GM12878 (cell line): Measurements from ENCODE around the gene ANP32A. TPM values are rescaled to one million over a fixed set of nuclear protein-coding genes. Genes with fewer than 3 reads are reported as not detected.

ENCODE experiments used
- ATAC-seq: fragments of 200-7000 bp; cut with Tn5 transposase; 3 replicates; pipeline ENCODE4 v1.9.1; 2020; ENCODE audit warnings: mild to moderate bottlenecking, moderate library complexity
- BruUV-seq: library from RNA; stranded (reverse); fragments of 400-500 nt; replicated peaks from 2 replicates; lab custom pipeline; 2021; lab: Mats Ljungman, UMichigan
- CTCF ChIA-PET: fragments of 300-600 bp; sonication (Branson Sonifier 250); formaldehyde crosslinking; extraction: SDS; loops from one replicate; lab custom pipeline; 2021; ENCODE audit warnings: inconsistent platforms; lab: Yijun Ruan, JAX
- POLR2A ChIA-PET: fragments of 350-600 bp; formaldehyde crosslinking; extraction: SDS; loops from one replicate; lab custom pipeline; 2021; ENCODE audit warnings: inconsistent platforms; lab: Charles Lee
- RAD21 ChIA-PET: fragments of 300-600 bp; sonication (Branson Sonifier 250); formaldehyde crosslinking; loops from one replicate; lab custom pipeline; 2023; ENCODE audit warnings: antibody characterized with exemption; ENCODE audit not compliant: unreplicated experiment; lab: Charles Lee
- SMC1A ChIA-PET: fragments of 300-600 bp; sonication (Branson Sonifier 250); formaldehyde crosslinking; loops from one replicate; lab custom pipeline; 2023; ENCODE audit not compliant: unreplicated experiment, uncharacterized antibody; lab: Charles Lee
- DNase-seq: peaks from one replicate; pipeline ENCODE4 v3.0.0-alpha.2; 2011; ENCODE audit warnings: low read depth, low spot score
- FAIRE-seq: peaks from 3 replicates; lab custom pipeline; 2011; peaks lifted over from hg19 to GRCh38; lab: Jason Lieb, UNC
- H2AFZ ChIP-seq: 2 replicates; pipeline ENCODE4 v1.6.0; 2011; ENCODE audit warnings: low read depth, low read length, control low read depth; ENCODE audit not compliant: control insufficient read depth
- H3K27ac ChIP-seq: 2 replicates; pipeline ENCODE4 v1.5.1; 2011; ENCODE audit warnings: control low read depth; ENCODE audit not compliant: control insufficient read depth, insufficient read depth
- H3K27me3 ChIP-seq, 2 experiments: replicated peaks in 1 of 2; 2 replicates each; pipeline versions ENCODE4 v1.6.0 to v1.6.1; 2011; ENCODE audit warnings: low read length in 1 of 2; ENCODE audit not compliant: control insufficient read depth in 2 of 2, insufficient read depth in 2 of 2
- H3K36me3 ChIP-seq, 2 experiments: 2 replicates each; pipeline ENCODE4 v1.5.1; 2011; ENCODE audit warnings: low read length in 1 of 2; ENCODE audit not compliant: control insufficient read depth in 2 of 2, insufficient read depth in 2 of 2
- H3K4me1 ChIP-seq: 2 replicates; pipeline ENCODE4 v1.6.1; 2011; ENCODE audit warnings: mild to moderate bottlenecking, low read length, moderate library complexity, mixed read lengths; ENCODE audit not compliant: control insufficient read depth, insufficient read depth
- H3K4me2 ChIP-seq: 2 replicates; pipeline ENCODE4 v1.6.0; 2011; ENCODE audit warnings: control low read depth; ENCODE audit not compliant: control insufficient read depth, insufficient read depth
- H3K4me3 ChIP-seq: fragments of 200-600 bp; sonication (generic); 2 replicates; pipeline ENCODE4 v1.5.1; 2016
- H3K79me2 ChIP-seq: 2 replicates; pipeline ENCODE4 v1.6.0; 2011; ENCODE audit warnings: low read length; ENCODE audit not compliant: control insufficient read depth, insufficient read depth
- H3K9ac ChIP-seq: 2 replicates; pipeline ENCODE4 v1.8.0; 2011; ENCODE audit warnings: low read length, control low read depth, mixed read lengths; ENCODE audit not compliant: control insufficient read depth, insufficient read depth
- H3K9me3 ChIP-seq: replicated peaks from 3 replicates; pipeline ENCODE4 v1.5.1; 2011; ENCODE audit warnings: mild to moderate bottlenecking, low read length; ENCODE audit not compliant: control insufficient read depth, insufficient read depth
- H4K20me1 ChIP-seq: 2 replicates; pipeline ENCODE4 v1.6.0; 2011; ENCODE audit not compliant: control insufficient read depth, insufficient read depth
- CREB1 ChIP-seq: IDR thresholded peaks from 2 replicates; pipeline ENCODE4 v1.6.1; 2012; ENCODE audit warnings: low read depth, mild to moderate bottlenecking, inconsistent platforms
- FOXM1 ChIP-seq: IDR thresholded peaks from 2 replicates; pipeline ENCODE4 v1.6.1; 2012; ENCODE audit warnings: low read depth, mild to moderate bottlenecking, inconsistent platforms, low read length, moderate library complexity
- GATAD2B ChIP-seq: fragments of 450-650 bp; conservative IDR thresholded peaks from 2 replicates; pipeline ENCODE4 v1.6.1; 2017; ENCODE audit warnings: low read depth, mild to moderate bottlenecking, moderate library complexity
- MEF2A ChIP-seq: IDR thresholded peaks from 2 replicates; pipeline ENCODE4 v1.6.1; 2011; ENCODE audit warnings: low read depth, mild to moderate bottlenecking, low read length, moderate library complexity; ENCODE audit not compliant: insufficient read depth
- NFIC ChIP-seq: IDR thresholded peaks from 2 replicates; pipeline ENCODE4 v1.6.1; 2012; ENCODE audit warnings: low read depth, mild to moderate bottlenecking, inconsistent platforms, low read length, moderate library complexity
- NFYB ChIP-seq: IDR thresholded peaks from 2 replicates; pipeline ENCODE4 v1.6.1; 2011; ENCODE audit warnings: low read depth, mild to moderate bottlenecking, low read length, improper control_type of control experiment, moderate library complexity; ENCODE audit not compliant: insufficient read depth
- PML ChIP-seq: IDR thresholded peaks from 2 replicates; pipeline ENCODE4 v1.6.1; 2012; ENCODE audit warnings: low read length, inconsistent platforms
- SMAD5 ChIP-seq: IDR thresholded peaks from 2 replicates; pipeline ENCODE4 v1.6.1; 2016; ENCODE audit warnings: antibody characterized with exemption, low read depth
- SRF ChIP-seq, 2 experiments: IDR thresholded peaks; 2 replicates each; pipeline ENCODE4 v1.6.1; 2011; ENCODE audit warnings: low read depth in 2 of 2, low read length in 2 of 2, mild to moderate bottlenecking in 1 of 2, moderate library complexity in 1 of 2
- ZNF207 ChIP-seq: fragments of 450-650 bp; IDR thresholded peaks from 2 replicates; pipeline ENCODE4 v1.6.1; 2014; ENCODE audit warnings: antibody characterized with exemption, mild to moderate bottlenecking, borderline replicate concordance
- WGBS: methylation state at CpG from one replicate; pipeline ENCODE4 v1.1.6; 2016; ENCODE audit warnings: low lambda C conversion rate; ENCODE audit not compliant: insufficient replicate concordance, insufficient coverage; ENCODE audit errors: missing lambda C conversion rate; 5-methylcytosine and 5-hydroxymethylcytosine counted together
- in situ Hi-C: fragments of 300-500 bp; cut with MboI; formaldehyde crosslinking; loops from 9 replicates; pipeline ENCODE4 v1.14.3; 2018; ENCODE audit warnings: mixed read lengths
- intact Hi-C: fragments of 100-400 bp; cut with micrococcal nuclease; formaldehyde crosslinking; loops from one replicate; pipeline ENCODE4 v1.14.2; 2022; ENCODE audit not compliant: unreplicated experiment
- polyA plus RNA-seq, 11 experiments: library from polyadenylated mRNA; depleted of rRNA in 4 of 11; unstranded in 6 of 11; stranded (reverse) in 5 of 11; fragments of >200 nt; fragmentation: Nextera tagmentation in 4 of 11; fragmentation: Illumina TruSeq in 1 of 11; extraction: Ambion mirVana in 4 of 11; extraction: Trizol in 1 of 11; gene quantifications; 1 replicate in 1 of 11; 2 replicates in 10 of 11; pipeline versions ENCODE4 v1.2.1 to v1.2.3, GENCODE V29; 2011 to 2016; ENCODE audit warnings: inconsistent platforms in 2 of 11, missing spikeins in 2 of 11, low read depth in 1 of 11
- total RNA-seq, 4 experiments: library from RNA; depleted of rRNA in 3 of 4; stranded (reverse); fragments of >200 nt in 3 of 4; fragmentation: Illumina TruSeq in 1 of 4; extraction: Trizol in 1 of 4; gene quantifications; 2 replicates each; pipeline versions ENCODE4 v1.2.1 to v1.2.3, GENCODE V29; 2013 to 2021
- TF ChIP-seq, protein P1 (sequence below): IDR thresholded peaks from 2 replicates; pipeline ENCODE4 v1.6.1; 2011; ENCODE audit warnings: borderline replicate concordance, low read depth, mild to moderate bottlenecking, moderate library complexity, low read length; ENCODE audit not compliant: insufficient read depth, poor library complexity, severe bottlenecking
- TF ChIP-seq, protein P2 (sequence below): IDR thresholded peaks from 2 replicates; pipeline ENCODE4 v1.6.1; 2011; ENCODE audit warnings: mild to moderate bottlenecking, low read depth, low read length, moderate library complexity; ENCODE audit not compliant: insufficient replicate concordance
- TF ChIP-seq, protein P3 (sequence below): fragments of 450-650 bp; IDR thresholded peaks from 2 replicates; pipeline ENCODE4 v1.6.1; 2016; ENCODE audit warnings: mild to moderate bottlenecking
- TF ChIP-seq, protein P4 (sequence below): fragments of 450-650 bp; IDR thresholded peaks from 2 replicates; pipeline ENCODE4 v1.6.1; 2017; ENCODE audit warnings: antibody characterized with exemption, mild to moderate bottlenecking, moderate library complexity

The ANP32A gene
- total and polyA plus RNA-seq, 10 of the 15 experiments (the other 5 are each of a cell fraction or from before 2014, with no cell fraction given) = 29.6 to 666 (median 234) TPM

DNA sequence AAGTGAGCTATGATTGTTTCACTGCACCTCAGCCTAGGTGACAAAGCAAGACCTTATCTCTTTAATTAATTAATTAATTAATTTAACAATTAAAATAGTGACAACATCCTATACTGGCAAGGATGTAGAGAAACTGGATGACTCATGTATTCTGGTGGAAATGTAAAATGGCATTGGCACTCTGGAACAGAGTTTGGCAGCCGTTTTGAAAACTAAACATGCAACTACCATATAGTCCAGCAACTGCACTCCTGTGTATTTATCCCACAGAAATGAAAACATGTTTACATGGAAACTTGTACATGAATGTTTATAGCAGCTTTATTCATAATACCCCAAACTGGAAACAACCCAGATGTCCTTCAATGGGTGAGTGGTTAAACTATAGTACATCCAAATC is 56.6 kb downstream of the ANP32A start:
- Histone ChIP-seq H3K9ac (no peak overlapping the region), H3K9me3 (no peaks in the 10 kb centered on the region), H3K27me3 (0 out of 4 replicates have a peak, but pooled peaks cover 0 to 2% of the 10 kb centered on the region in 2 experiments), H4K20me1 (no peaks in the 10 kb centered on the region), H2AFZ (no peak overlapping the region), H3K27ac (no peak overlapping the region), H3K36me3 (no peaks in the 10 kb centered on the region), H3K79me2 (no peaks in the 10 kb centered on the region), H3K4me3 (no peak overlapping the region), H3K4me1 (no peaks in the 10 kb centered on the region), H3K4me2 (no peak overlapping the region)
- DNase-seq (no peak), ATAC-seq (no peak), FAIRE-seq (no peak)
- whole genome bisulfite sequencing = 36% methylated on average over 1 of the region's 1 CpG
- TF ChIP-seq, protein P1, sequence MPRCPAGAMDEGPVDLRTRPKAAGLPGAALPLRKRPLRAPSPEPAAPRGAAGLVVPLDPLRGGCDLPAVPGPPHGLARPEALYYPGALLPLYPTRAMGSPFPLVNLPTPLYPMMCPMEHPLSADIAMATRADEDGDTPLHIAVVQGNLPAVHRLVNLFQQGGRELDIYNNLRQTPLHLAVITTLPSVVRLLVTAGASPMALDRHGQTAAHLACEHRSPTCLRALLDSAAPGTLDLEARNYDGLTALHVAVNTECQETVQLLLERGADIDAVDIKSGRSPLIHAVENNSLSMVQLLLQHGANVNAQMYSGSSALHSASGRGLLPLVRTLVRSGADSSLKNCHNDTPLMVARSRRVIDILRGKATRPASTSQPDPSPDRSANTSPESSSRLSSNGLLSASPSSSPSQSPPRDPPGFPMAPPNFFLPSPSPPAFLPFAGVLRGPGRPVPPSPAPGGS = no peak
- TF ChIP-seq FOXM1 (no peak), GATAD2B (no peak), SMAD5 (no peak), NFYB (no peak), SRF (IDR thresholded peaks at IDR 0.05; ENCODE audit: low read depth in 2 of 2, low read length in 2 of 2) (no peak), NFIC (no peak), ZNF207 (no peak), MEF2A (no peak), PML (no peak), CREB1 (no peak)
- TF ChIP-seq, protein P2, sequence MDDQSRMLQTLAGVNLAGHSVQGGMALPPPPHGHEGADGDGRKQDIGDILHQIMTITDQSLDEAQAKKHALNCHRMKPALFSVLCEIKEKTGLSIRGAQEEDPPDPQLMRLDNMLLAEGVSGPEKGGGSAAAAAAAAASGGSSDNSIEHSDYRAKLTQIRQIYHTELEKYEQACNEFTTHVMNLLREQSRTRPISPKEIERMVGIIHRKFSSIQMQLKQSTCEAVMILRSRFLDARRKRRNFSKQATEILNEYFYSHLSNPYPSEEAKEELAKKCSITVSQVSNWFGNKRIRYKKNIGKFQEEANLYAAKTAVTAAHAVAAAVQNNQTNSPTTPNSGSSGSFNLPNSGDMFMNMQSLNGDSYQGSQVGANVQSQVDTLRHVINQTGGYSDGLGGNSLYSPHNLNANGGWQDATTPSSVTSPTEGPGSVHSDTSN = no peak
- TF ChIP-seq, protein P3, sequence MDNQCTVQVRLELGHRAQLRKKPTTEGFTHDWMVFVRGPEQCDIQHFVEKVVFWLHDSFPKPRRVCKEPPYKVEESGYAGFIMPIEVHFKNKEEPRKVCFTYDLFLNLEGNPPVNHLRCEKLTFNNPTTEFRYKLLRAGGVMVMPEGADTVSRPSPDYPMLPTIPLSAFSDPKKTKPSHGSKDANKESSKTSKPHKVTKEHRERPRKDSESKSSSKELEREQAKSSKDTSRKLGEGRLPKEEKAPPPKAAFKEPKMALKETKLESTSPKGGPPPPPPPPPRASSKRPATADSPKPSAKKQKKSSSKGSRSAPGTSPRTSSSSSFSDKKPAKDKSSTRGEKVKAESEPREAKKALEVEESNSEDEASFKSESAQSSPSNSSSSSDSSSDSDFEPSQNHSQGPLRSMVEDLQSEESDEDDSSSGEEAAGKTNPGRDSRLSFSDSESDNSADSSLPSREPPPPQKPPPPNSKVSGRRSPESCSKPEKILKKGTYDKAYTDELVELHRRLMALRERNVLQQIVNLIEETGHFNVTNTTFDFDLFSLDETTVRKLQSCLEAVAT = no peak
- TF ChIP-seq, protein P4, sequence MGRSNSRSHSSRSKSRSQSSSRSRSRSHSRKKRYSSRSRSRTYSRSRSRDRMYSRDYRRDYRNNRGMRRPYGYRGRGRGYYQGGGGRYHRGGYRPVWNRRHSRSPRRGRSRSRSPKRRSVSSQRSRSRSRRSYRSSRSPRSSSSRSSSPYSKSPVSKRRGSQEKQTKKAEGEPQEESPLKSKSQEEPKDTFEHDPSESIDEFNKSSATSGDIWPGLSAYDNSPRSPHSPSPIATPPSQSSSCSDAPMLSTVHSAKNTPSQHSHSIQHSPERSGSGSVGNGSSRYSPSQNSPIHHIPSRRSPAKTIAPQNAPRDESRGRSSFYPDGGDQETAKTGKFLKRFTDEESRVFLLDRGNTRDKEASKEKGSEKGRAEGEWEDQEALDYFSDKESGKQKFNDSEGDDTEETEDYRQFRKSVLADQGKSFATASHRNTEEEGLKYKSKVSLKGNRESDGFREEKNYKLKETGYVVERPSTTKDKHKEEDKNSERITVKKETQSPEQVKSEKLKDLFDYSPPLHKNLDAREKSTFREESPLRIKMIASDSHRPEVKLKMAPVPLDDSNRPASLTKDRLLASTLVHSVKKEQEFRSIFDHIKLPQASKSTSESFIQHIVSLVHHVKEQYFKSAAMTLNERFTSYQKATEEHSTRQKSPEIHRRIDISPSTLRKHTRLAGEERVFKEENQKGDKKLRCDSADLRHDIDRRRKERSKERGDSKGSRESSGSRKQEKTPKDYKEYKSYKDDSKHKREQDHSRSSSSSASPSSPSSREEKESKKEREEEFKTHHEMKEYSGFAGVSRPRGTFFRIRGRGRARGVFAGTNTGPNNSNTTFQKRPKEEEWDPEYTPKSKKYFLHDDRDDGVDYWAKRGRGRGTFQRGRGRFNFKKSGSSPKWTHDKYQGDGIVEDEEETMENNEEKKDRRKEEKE = no peak
- intact Hi-C loops (no loop called here), in situ Hi-C loops (no loop called here)
- ChIA-PET CTCF (no interaction called here), RAD21 (interaction anchor here (2.6 kb wide), 1 partner anchor 65 kb away, joined by 6 read pairs; no protein-coding TSS in a partner anchor), SMC1A (no interaction called here), POLR2A (no interaction called here)
- no TSS peak for BruUV-seq
